K562 (cell line): ENCODE measurements around the gene LCN15. TPM values are rescaled to one million over a fixed set of nuclear protein-coding genes. Genes with fewer than 3 reads are reported as not detected.

Experiments
- ATAC-seq: fragments of 200-7000 bp; cut with Tn5 transposase; 3 replicates; pipeline ENCODE4 v1.9.1; 2020; ENCODE audit warnings: moderate library complexity
- BruUV-seq: library from RNA; stranded (reverse); fragments of 400-500 nt; replicated peaks from 2 replicates; lab custom pipeline; 2021; lab: Mats Ljungman, UMichigan
- CTCF ChIA-PET: fragments of 300-600 bp; formaldehyde crosslinking; extraction: SDS; loops from one replicate; lab custom pipeline; 2021; ENCODE audit warnings: low intra/inter-chr PET ratio; lab: Yijun Ruan, JAX
- POLR2A ChIA-PET: fragments of 300-600, 350-650 bp; sonication (Branson Sonifier 250); formaldehyde crosslinking; extraction: SDS; loops from one replicate; lab custom pipeline; 2021; ENCODE audit warnings: antibody characterized with exemption, inconsistent platforms; lab: Yijun Ruan, JAX
- DNase-seq, 4 experiments: peaks; one replicate each; pipeline versions ENCODE4 v3.0.0 to v3.0.0-alpha.2; 2011 to 2018; ENCODE audit warnings: low spot score in 3 of 4, mixed read lengths in 3 of 4; ENCODE audit errors: extremely low read depth in 1 of 4
- FAIRE-seq: peaks from 2 replicates; lab custom pipeline; 2011; peaks lifted over from hg19 to GRCh38; lab: Jason Lieb, UNC
- H2AFZ ChIP-seq: 2 replicates; pipeline ENCODE4 v1.6.0; 2011; ENCODE audit warnings: low read depth, low read length, control low read depth, inconsistent platforms
- H3K27ac ChIP-seq: fragments of 200-600 bp; 3 replicates; pipeline ENCODE4 v1.8.0; 2011; ENCODE audit warnings: low read depth, mild to moderate bottlenecking, control low read depth, inconsistent platforms, low read length, moderate library complexity, mixed read lengths; ENCODE audit errors: extremely low read depth
- H3K27me3 ChIP-seq, 2 experiments: fragments of 300-600 bp in 1 of 2; 2 replicates in 1 of 2; 3 replicates in 1 of 2; pipeline versions ENCODE4 v1.6.0 to v1.8.0; 2011; ENCODE audit warnings: inconsistent platforms in 2 of 2, low read length in 2 of 2, mild to moderate bottlenecking in 1 of 2, mixed read lengths in 1 of 2, moderate library complexity in 1 of 2; ENCODE audit not compliant: control insufficient read depth in 2 of 2, insufficient read depth in 2 of 2
- H3K36me3 ChIP-seq: fragments of 300-600 bp; 3 replicates; pipeline ENCODE4 v1.8.0; 2011; ENCODE audit warnings: mild to moderate bottlenecking, low read length, inconsistent platforms; ENCODE audit not compliant: control insufficient read depth, insufficient read depth
- H3K4me1 ChIP-seq, 2 experiments: fragments of 200-600 bp in 1 of 2; replicated peaks in 1 of 2; 2 replicates in 1 of 2; 3 replicates in 1 of 2; pipeline versions ENCODE4 v1.5.1 to v1.8.0; 2011; ENCODE audit warnings: inconsistent platforms in 2 of 2, low read length in 2 of 2, mild to moderate bottlenecking in 1 of 2, mixed read lengths in 1 of 2, moderate library complexity in 1 of 2; ENCODE audit not compliant: control insufficient read depth in 2 of 2, insufficient read depth in 2 of 2
- H3K4me2 ChIP-seq: 2 replicates; pipeline ENCODE4 v1.6.1; 2011; ENCODE audit warnings: low read length, control low read depth, inconsistent platforms, mixed read lengths; ENCODE audit not compliant: insufficient read depth
- H3K4me3 ChIP-seq: fragments of 200-600 bp; sonication (generic), shearing (Covaris generic); 2 replicates; pipeline ENCODE4 v1.5.1; 2016; ENCODE audit warnings: control low read depth, inconsistent platforms
- H3K79me2 ChIP-seq: fragments of 200-600 bp; 3 replicates; pipeline ENCODE4 v1.8.0; 2011; ENCODE audit warnings: low read length, inconsistent platforms; ENCODE audit not compliant: control insufficient read depth, insufficient read depth
- H3K9ac ChIP-seq, 2 experiments: 2 replicates each; pipeline versions ENCODE4 v1.6.0 to v1.6.1; 2011; ENCODE audit warnings: low read depth in 2 of 2, low read length in 2 of 2, control low read depth in 1 of 2, inconsistent platforms in 1 of 2, mild to moderate bottlenecking in 1 of 2, mixed read lengths in 1 of 2; ENCODE audit not compliant: insufficient read depth in 1 of 2
- H3K9me1 ChIP-seq: one replicate; pipeline ENCODE4 v1.6.0; 2011; ENCODE audit warnings: inconsistent platforms, mild to moderate bottlenecking, low read length, moderate library complexity; ENCODE audit not compliant: control insufficient read depth, insufficient read depth
- H3K9me3 ChIP-seq: replicated peaks from 2 replicates; pipeline ENCODE4 v1.5.1; 2011; ENCODE audit warnings: low read depth, low read length, inconsistent platforms; ENCODE audit not compliant: control insufficient read depth, insufficient read depth
- H4K20me1 ChIP-seq: replicated peaks from 2 replicates; pipeline ENCODE4 v1.6.1; 2011; ENCODE audit warnings: low read length, inconsistent platforms, mixed read lengths; ENCODE audit not compliant: control insufficient read depth, insufficient read depth
- ATF1 ChIP-seq, 2 experiments: fragments of 450-650 bp in 1 of 2; IDR thresholded peaks; 2 replicates each; pipeline ENCODE4 v1.6.1; 2016; ENCODE audit warnings: missing compliant biosample characterization in 1 of 2, missing genetic modification characterization in 1 of 2
- BMI1 ChIP-seq: fragments of 150-350 bp; IDR thresholded peaks from 2 replicates; pipeline ENCODE4 v1.6.1; 2014; ENCODE audit warnings: low read length
- CHD1 ChIP-seq: fragments of 200-600 bp; sonication (generic); IDR thresholded peaks from one replicate; pipeline ENCODE4 v1.6.1; 2012; ENCODE audit warnings: mild to moderate bottlenecking, moderate library complexity, low read length, inconsistent platforms
- CREB3L1 ChIP-seq: fragments of 450-650 bp; IDR thresholded peaks from 2 replicates; pipeline ENCODE4 v1.6.1; 2014; ENCODE audit warnings: low read depth, mild to moderate bottlenecking, moderate library complexity, borderline replicate concordance
- KDM5B ChIP-seq: fragments of 200-600 bp; sonication (generic); IDR thresholded peaks from 2 replicates; pipeline ENCODE4 v1.6.1; 2012; ENCODE audit warnings: low read depth, mild to moderate bottlenecking, moderate library complexity, low read length, control low read depth, inconsistent platforms; ENCODE audit not compliant: insufficient replicate concordance
- NFIX ChIP-seq: fragments of 250-450 bp; sonication (Bioruptor Pico); IDR thresholded peaks from 2 replicates; pipeline ENCODE4 v1.4.0; 2020; ENCODE audit warnings: low read depth, mild to moderate bottlenecking, moderate library complexity
- PML ChIP-seq: IDR thresholded peaks from 2 replicates; pipeline ENCODE4 v1.6.1; 2012; ENCODE audit warnings: low read length, inconsistent platforms
- POLR2G ChIP-seq: fragments of 200-400 bp; formaldehyde crosslinking; IDR thresholded peaks from 2 replicates; pipeline ENCODE4 v1.6.1; 2017; ENCODE audit warnings: low read depth, mild to moderate bottlenecking, antibody characterized with exemption, low read length, moderate library complexity
- SIN3A ChIP-seq, 2 experiments: fragments of 150-350 bp in 1 of 2; IDR thresholded peaks; 2 replicates each; pipeline ENCODE4 v1.6.1; 2011 to 2016; ENCODE audit warnings: borderline replicate concordance in 2 of 2, low read depth in 2 of 2, low read length in 2 of 2, mild to moderate bottlenecking in 2 of 2, moderate library complexity in 2 of 2; ENCODE audit not compliant: control insufficient read depth in 1 of 2
- SUPT5H ChIP-seq: fragments of 450-650 bp; IDR thresholded peaks from 2 replicates; pipeline ENCODE4 v1.6.1; 2016
- TCF7L2 ChIP-seq: fragments of 150-350 bp; IDR thresholded peaks from 2 replicates; pipeline ENCODE4 v1.6.1; 2016; ENCODE audit warnings: low read depth, mild to moderate bottlenecking, low read length, moderate library complexity
- TRIM24 ChIP-seq, 2 experiments: fragments of 450-650 bp; IDR thresholded peaks; 2 replicates each; pipeline ENCODE4 v1.6.1; 2016
- ZKSCAN1 ChIP-seq: fragments of 150-350 bp; IDR thresholded peaks from 2 replicates; pipeline ENCODE4 v1.6.1; 2016; ENCODE audit warnings: low read depth, low read length
- ZNF232 ChIP-seq: sonication (generic); formaldehyde crosslinking; IDR thresholded peaks from 2 replicates; pipeline ENCODE4 v1.8.0; 2022; ENCODE audit warnings: mild to moderate bottlenecking, missing genetic modification reagents
- ZNF316 ChIP-seq: fragments of 450-650 bp; IDR thresholded peaks from 2 replicates; pipeline ENCODE4 v1.6.1; 2016
- ZNF592 ChIP-seq: fragments of 450-650 bp; IDR thresholded peaks from 2 replicates; pipeline ENCODE4 v1.6.1; 2017; ENCODE audit warnings: antibody characterized with exemption, mild to moderate bottlenecking
- WGBS: fragments of 100-300 bp; shearing (Covaris generic); methylation state at CpG from one replicate; pipeline ENCODE4 v1.1.6; 2016; ENCODE audit warnings: low coverage, mixed read lengths; ENCODE audit not compliant: insufficient coverage; ENCODE audit errors: missing lambda C conversion rate; 5-methylcytosine and 5-hydroxymethylcytosine counted together
- in situ Hi-C: fragments of 300-500 bp; cut with MboI; formaldehyde crosslinking; loops from 4 replicates; pipeline ENCODE4 v1.15.0; 2018; ENCODE audit warnings: inconsistent platforms, mixed read lengths
- intact Hi-C: fragments of 100-400 bp; cut with micrococcal nuclease; formaldehyde crosslinking; loops from 2 replicates; pipeline ENCODE4 v1.14.2; 2022
- polyA plus RNA-seq, 8 experiments: library from polyadenylated mRNA; depleted of rRNA in 4 of 8; stranded (reverse) in 5 of 8; unstranded in 3 of 8; fragments of >200 nt; fragmentation: Nextera tagmentation in 2 of 8; fragmentation: Illumina TruSeq in 1 of 8; extraction: Ambion mirVana in 2 of 8; extraction: Trizol in 1 of 8; gene quantifications; 2 replicates each; pipeline versions ENCODE4 v1.2.1 to v1.2.3, GENCODE V29; 2011 to 2014; ENCODE audit warnings: inconsistent platforms in 1 of 8, missing spikeins in 1 of 8
- total RNA-seq, 7 experiments: library from RNA; depleted of rRNA in 6 of 7; stranded (reverse); fragments of >200 nt in 6 of 7; fragmentation: Illumina TruSeq in 2 of 7; extraction: Trizol in 2 of 7; gene quantifications; 2 replicates each; pipeline versions ENCODE4 v1.2.1 to v1.2.3, GENCODE V29; 2011 to 2021; ENCODE audit warnings: low replicate concordance in 1 of 7

The LCN15 gene
- total and polyA plus RNA-seq, 9 of the 15 experiments (the other 6 are each of a cell fraction or from before 2014, with no cell fraction given): 0.66 TPM; not detected in 8

- Histone ChIP-seq H3K4me2 (peak within 1 kb of the TSS; percentile 94), H3K27ac (peak within 1 kb of the TSS; percentile 91), H3K9me1 (no peaks in the 10 kb centered on the region), H4K20me1 (no peaks in the 10 kb centered on the region), H3K4me1 (peaks cover 26 to 56% of the 10 kb centered on the region in 2 experiments), H3K9ac (peak within 1 kb of the TSS; percentile 77 to 99), H3K4me3 (peak within 1 kb of the TSS; percentile 97), H3K36me3 (peaks cover 42% of the 10 kb centered on the region), H3K27me3 (no peaks in the 10 kb centered on the region), H3K79me2 (peaks cover 62% of the 10 kb centered on the region), H3K9me3 (no peaks in the 10 kb centered on the region), H2AFZ (peak within 1 kb of the TSS; percentile 94)
- ChIA-PET POLR2A (interaction anchor here (0.6 to 3.6 kb wide), 9 partner anchors 8 to 279 kb away, joined by 3 to 14 read pairs (median 3); no protein-coding TSS in a partner anchor), CTCF (no interaction called here)
- intact Hi-C loops: no loop called here
- no peak for FAIRE-seq
- ATAC-seq: peak; percentile 72
- DNase-seq: peak; percentile 88 to 95 (median 92)
- TSS peak; percentile 84 for BruUV-seq
- in situ Hi-C loops: no loop called here
- WGBS: under 1% methylated on average over 80 of the region's 96 CpGs
- TF ChIP-seq KDM5B: peak; percentile 55
- TF ChIP-seq ZKSCAN1: no peak
- peak; percentile 73 for TF ChIP-seq ZNF592
- TF ChIP-seq SUPT5H: peak; percentile 78
- no peak for TF ChIP-seq TRIM24 (IDR thresholded peaks at IDR 0.05)
- peak; percentile 83 for TF ChIP-seq POLR2G
- TF ChIP-seq ZNF232 (CRISPR knock-in tag): no peak
- TF ChIP-seq CHD1: peak; percentile 17
- peak; percentile 70; the same call in 1 of the 2 replicates for TF ChIP-seq CREB3L1
- TF ChIP-seq PML: peak; percentile 30; the same call in 1 of the 2 replicates
- peak in 1 of 2 experiments; percentile 77; a peak in 2 of 4 replicates for TF ChIP-seq SIN3A (IDR thresholded peaks at IDR 0.05; ENCODE audit: borderline replicate concordance in 2 of 2, control insufficient read depth in 1 of 2, low read depth in 2 of 2, low read length in 2 of 2)
- TF ChIP-seq NFIX: no peak
- no peak for TF ChIP-seq BMI1
- no peak for TF ChIP-seq TCF7L2
- peak; percentile 82 for TF ChIP-seq ZNF316
- no peak for TF ChIP-seq ATF1 (CRISPR knock-in tag; IDR thresholded peaks at IDR 0.05)
- TF ChIP-seq ATF1 (tag; IDR thresholded peaks at IDR 0.05): peak; percentile 30; the same call in 1 of the 2 replicates
Observed at GRCh38 chr9:136807281-136808074, 43.2 kb upstream of the LCN15 start, which contains the start of gene RABL6. RABL6 (plus strand) TSS chr9:136807948; CDS start chr9:136808197, 249 bp downstream.
